AG04450 (cell line): ENCODE results near the gene RPN1. TPM values are rescaled to one million over a fixed set of nuclear protein-coding genes. Genes with fewer than 3 reads are reported as not detected.

Experiments
- CTCF ChIA-PET: fragments of 300-600, 350-600 bp; formaldehyde crosslinking; extraction: SDS; loops from one replicate; lab custom pipeline; 2022; ENCODE audit warnings: antibody characterized with exemption, inconsistent platforms; lab: Charles Lee
- POLR2A ChIA-PET: fragments of 350-600 bp; formaldehyde crosslinking; extraction: SDS; loops from one replicate; lab custom pipeline; 2021; ENCODE audit warnings: antibody characterized with exemption, inconsistent platforms; lab: Yijun Ruan, JAX
- DNase-seq: peaks from one replicate; pipeline ENCODE4 v3.0.0-alpha.2; 2011; ENCODE audit warnings: low read depth, low spot score
- H3K27ac ChIP-seq: one replicate; pipeline ENCODE4 v1.5.1; 2012; ENCODE audit warnings: low read depth, low read length, control low read depth
- H3K27me3 ChIP-seq: one replicate; pipeline ENCODE4 v1.6.0; 2012; ENCODE audit warnings: low read length; ENCODE audit not compliant: control insufficient read depth, insufficient read depth
- H3K4me3 ChIP-seq: 2 replicates; pipeline ENCODE4 v1.5.1; 2011; ENCODE audit warnings: mild to moderate bottlenecking, low read depth, low read length, control low read depth
- H3K9me3 ChIP-seq: 2 replicates; pipeline ENCODE4 v1.5.1; 2012; ENCODE audit warnings: low read length; ENCODE audit not compliant: control insufficient read depth, insufficient read depth
- CTCF ChIP-seq: IDR thresholded peaks from 2 replicates; pipeline ENCODE4 v1.5.1; 2011; ENCODE audit warnings: low read depth, low read length, control low read depth, inconsistent platforms
- polyA plus RNA-seq: library from polyadenylated mRNA; depleted of rRNA; stranded (reverse); fragments of >200 nt; gene quantifications from 2 replicates; pipeline ENCODE4 v1.2.3, GENCODE V29; 2011

Gene RPN1
- polyA plus RNA-seq, 1 experiment = 458 TPM

GRCh38 chr3:128617557-128618397 is 32.8 kb downstream of the RPN1 start:
- H3K4me3 ChIP-seq = peak overlapping the region; percentile 86
- ChIA-PET CTCF (interaction anchor here (0.5 to 4.1 kb wide), 47 partner anchors 8 to 526 kb away, joined by 3 to 37 read pairs (median 4); no protein-coding TSS in a partner anchor), POLR2A (interaction anchor here (0.7 to 0.9 kb wide), 4 partner anchors 8 to 228 kb away, joined by 3 to 5 read pairs (median 4); partner anchors contain the start of gene RPN1)
- H3K9me3 ChIP-seq = no peaks in the 10 kb centered on the region; the same call in 1 of the 2 replicates
- H3K27ac ChIP-seq = peak overlapping the region; percentile 75
- peak; percentile 87 for TF ChIP-seq CTCF
- H3K27me3 ChIP-seq = no peaks in the 10 kb centered on the region
- DNase-seq = peak; percentile 91

GRCh38 chr3:128617270-128617556 is 33.4 kb downstream of the RPN1 start:
- Histone ChIP-seq H3K27ac (peak overlapping the region; percentile 47), H3K9me3 (no peaks in the 10 kb centered on the region; the same call in 1 of the 2 replicates), H3K27me3 (no peaks in the 10 kb centered on the region), H3K4me3 (peak overlapping the region; percentile 53)
- TF ChIP-seq CTCF = no peak
- CTCF ChIA-PET = interaction anchor here (0.7 to 4.1 kb wide), 41 partner anchors 9 to 526 kb away, joined by 3 to 37 read pairs (median 4); no protein-coding TSS in a partner anchor
- POLR2A ChIA-PET = interaction anchor here (0.7 to 0.9 kb wide), 4 partner anchors 8 to 228 kb away, joined by 3 to 5 read pairs (median 4); partner anchors contain the start of gene RPN1
- no peak for DNase-seq

DNA sequence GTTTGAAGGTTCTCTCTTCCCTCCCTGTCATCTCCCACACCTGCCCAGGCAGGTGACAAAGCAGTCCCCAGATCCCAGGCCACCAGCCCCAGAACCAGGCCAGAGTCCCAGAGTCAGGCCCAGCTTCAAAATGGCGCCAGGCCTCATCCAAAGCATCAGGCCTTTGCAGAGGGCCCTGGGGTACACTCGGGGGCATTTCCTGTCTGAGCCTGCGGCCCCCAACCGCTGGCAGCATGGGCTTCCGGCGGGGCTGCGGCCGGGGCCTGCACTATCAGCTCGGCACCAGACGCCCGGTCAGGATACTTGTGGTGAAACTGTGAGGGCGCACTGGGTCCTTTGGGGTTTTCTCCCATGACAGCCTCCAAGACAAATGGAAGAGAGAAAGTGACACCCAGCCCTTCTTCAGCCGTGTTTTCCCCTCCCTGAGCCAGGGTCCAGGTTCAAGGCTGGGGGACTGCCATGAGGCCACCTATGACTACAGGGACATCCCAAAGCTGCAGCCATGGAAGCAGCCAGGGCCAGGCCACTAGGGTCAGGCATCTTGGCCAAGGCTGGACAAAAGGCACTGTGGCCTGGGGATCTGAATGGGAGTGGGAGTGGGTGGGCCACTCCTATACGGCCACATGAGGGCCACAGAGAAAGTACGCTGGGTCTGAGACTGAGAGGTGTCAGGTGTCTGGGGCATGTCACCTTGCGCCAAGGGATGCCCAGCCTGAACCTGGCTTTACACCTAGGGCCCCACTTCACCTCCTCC is 33.9 kb downstream of the RPN1 start:
- Histone ChIP-seq H3K4me3 (no peak overlapping the region), H3K9me3 (no peaks in the 10 kb centered on the region; the same call in 1 of the 2 replicates), H3K27me3 (no peaks in the 10 kb centered on the region), H3K27ac (peak overlapping the region; percentile 47)
- POLR2A ChIA-PET = no interaction called here
- CTCF ChIA-PET = interaction anchor here (0.6 to 4.1 kb wide), 27 partner anchors 8 to 918 kb away, joined by 3 to 37 read pairs (median 5); no protein-coding TSS in a partner anchor
- no peak for DNase-seq
- TF ChIP-seq CTCF = no peak

- Histone ChIP-seq H3K9me3 (no peaks in the 10 kb centered on the region; the same call in 1 of the 2 replicates), H3K27me3 (no peaks in the 10 kb centered on the region), H3K27ac (no peak overlapping the region), H3K4me3 (no peak overlapping the region)
- POLR2A ChIA-PET = no interaction called here
- DNase-seq = no peak
- no peak for TF ChIP-seq CTCF
- CTCF ChIA-PET = interaction anchor here (1.2 kb wide), 1 partner anchor 67 kb away, joined by 4 read pairs; no protein-coding TSS in a partner anchor
Observed at GRCh38 chr3:128614076-128614475, 36.5 kb downstream of the RPN1 start.
